ENCODE results near the gene TBC1D22B.

DNA sequence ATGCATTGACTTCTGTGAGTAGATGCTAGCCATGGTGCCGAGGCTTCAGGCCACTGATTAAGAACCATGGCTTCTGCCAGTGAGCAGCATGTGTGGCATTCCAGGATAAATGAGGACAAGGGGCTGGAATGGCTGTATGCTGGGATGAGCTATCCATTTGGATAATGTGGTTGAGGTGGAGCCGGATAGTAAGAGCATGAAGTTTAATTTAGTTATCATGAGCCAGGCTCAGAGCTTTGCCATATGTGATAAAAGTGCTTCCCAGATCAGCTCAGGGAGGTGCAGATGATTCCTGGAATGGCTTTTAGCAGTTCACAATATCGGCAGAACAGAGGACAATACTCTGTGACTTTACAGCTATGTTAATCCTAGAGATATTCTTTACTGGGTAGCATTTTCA lies 61.6 kb downstream of the TBC1D22B start:
- TF ChIP-seq CTCF (IDR thresholded peaks at IDR 0.05) (no peak), EHMT2 (IDR thresholded peaks at IDR 0.05; ENCODE audit: low read depth) (no peak), RFX5 (IDR thresholded peaks at IDR 0.05) (no peak), GATA3 (IDR thresholded peaks at IDR 0.05; ENCODE audit: borderline replicate concordance) (no peak), PHF8 (IDR thresholded peaks at IDR 0.05; ENCODE audit: borderline replicate concordance, low read depth) (no peak), HDAC2 (IDR thresholded peaks at IDR 0.05) (no peak), JUNB (IDR thresholded peaks at IDR 0.05) (no peak), JUN (IDR thresholded peaks at IDR 0.05) (no peak), EHF (CRISPR knock-in tag; IDR thresholded peaks at IDR 0.05) (no peak), CHD4 (IDR thresholded peaks at IDR 0.05; ENCODE audit: borderline replicate concordance) (no peak)
- TF ChIP-seq, protein P1, sequence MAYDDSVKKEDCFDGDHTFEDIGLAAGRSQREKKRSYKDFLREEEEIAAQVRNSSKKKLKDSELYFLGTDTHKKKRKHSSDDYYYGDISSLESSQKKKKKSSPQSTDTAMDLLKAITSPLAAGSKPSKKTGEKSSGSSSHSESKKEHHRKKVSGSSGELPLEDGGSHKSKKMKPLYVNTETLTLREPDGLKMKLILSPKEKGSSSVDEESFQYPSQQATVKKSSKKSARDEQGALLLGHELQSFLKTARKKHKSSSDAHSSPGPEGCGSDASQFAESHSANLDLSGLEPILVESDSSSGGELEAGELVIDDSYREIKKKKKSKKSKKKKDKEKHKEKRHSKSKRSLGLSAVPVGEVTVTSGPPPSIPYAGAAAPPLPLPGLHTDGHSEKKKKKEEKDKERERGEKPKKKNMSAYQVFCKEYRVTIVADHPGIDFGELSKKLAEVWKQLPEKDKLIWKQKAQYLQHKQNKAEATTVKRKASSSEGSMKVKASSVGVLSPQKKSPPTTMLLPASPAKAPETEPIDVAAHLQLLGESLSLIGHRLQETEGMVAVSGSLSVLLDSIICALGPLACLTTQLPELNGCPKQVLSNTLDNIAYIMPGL (CRISPR knock-in tag; IDR thresholded peaks at IDR 0.05; ENCODE audit: borderline replicate concordance), result no peak
- TF ChIP-seq, protein P2, sequence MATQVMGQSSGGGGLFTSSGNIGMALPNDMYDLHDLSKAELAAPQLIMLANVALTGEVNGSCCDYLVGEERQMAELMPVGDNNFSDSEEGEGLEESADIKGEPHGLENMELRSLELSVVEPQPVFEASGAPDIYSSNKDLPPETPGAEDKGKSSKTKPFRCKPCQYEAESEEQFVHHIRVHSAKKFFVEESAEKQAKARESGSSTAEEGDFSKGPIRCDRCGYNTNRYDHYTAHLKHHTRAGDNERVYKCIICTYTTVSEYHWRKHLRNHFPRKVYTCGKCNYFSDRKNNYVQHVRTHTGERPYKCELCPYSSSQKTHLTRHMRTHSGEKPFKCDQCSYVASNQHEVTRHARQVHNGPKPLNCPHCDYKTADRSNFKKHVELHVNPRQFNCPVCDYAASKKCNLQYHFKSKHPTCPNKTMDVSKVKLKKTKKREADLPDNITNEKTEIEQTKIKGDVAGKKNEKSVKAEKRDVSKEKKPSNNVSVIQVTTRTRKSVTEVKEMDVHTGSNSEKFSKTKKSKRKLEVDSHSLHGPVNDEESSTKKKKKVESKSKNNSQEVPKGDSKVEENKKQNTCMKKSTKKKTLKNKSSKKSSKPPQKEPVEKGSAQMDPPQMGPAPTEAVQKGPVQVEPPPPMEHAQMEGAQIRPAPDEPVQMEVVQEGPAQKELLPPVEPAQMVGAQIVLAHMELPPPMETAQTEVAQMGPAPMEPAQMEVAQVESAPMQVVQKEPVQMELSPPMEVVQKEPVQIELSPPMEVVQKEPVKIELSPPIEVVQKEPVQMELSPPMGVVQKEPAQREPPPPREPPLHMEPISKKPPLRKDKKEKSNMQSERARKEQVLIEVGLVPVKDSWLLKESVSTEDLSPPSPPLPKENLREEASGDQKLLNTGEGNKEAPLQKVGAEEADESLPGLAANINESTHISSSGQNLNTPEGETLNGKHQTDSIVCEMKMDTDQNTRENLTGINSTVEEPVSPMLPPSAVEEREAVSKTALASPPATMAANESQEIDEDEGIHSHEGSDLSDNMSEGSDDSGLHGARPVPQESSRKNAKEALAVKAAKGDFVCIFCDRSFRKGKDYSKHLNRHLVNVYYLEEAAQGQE (IDR thresholded peaks at IDR 0.05), result no peak
